Transverse colon (tissue), 4 donors: ENCODE data around the gene GAP43. TPM values are rescaled to one million over a fixed set of nuclear protein-coding genes. Genes with fewer than 3 reads are reported as not detected.

Source experiments
- DNase-seq: peaks from one replicate; pipeline ENCODE4 v3.0.0-alpha.2; 2019
- H3K27ac ChIP-seq, 4 donors: fragments of 200-600 bp; sonication (generic); 2 replicates each; pipeline ENCODE4 v1.5.1; 2016 to 2018; ENCODE audit warnings: inconsistent platforms in 4 of 4
- H3K27me3 ChIP-seq: fragments of 200-600 bp; sonication (generic); 2 replicates; pipeline ENCODE4 v1.5.1; 2017; ENCODE audit warnings: inconsistent platforms
- H3K36me3 ChIP-seq, 4 donors: fragments of 200-600 bp; sonication (generic); 2 replicates each; pipeline ENCODE4 v1.5.1; 2017 to 2019; ENCODE audit warnings: inconsistent platforms in 4 of 4
- H3K4me1 ChIP-seq, 4 donors: fragments of 200-600 bp; sonication (generic); 2 replicates each; pipeline ENCODE4 v1.5.1; 2017 to 2020; ENCODE audit warnings: inconsistent platforms in 4 of 4
- H3K4me3 ChIP-seq, 4 donors: fragments of 200-600 bp; sonication (generic); 1 replicate in 1 of 4; 2 replicates in 3 of 4; pipeline versions ENCODE4 v1.5.1 to v1.6.1; 2017 to 2019; ENCODE audit warnings: inconsistent platforms in 4 of 4
- H3K9me3 ChIP-seq, 2 donors: fragments of 200-600 bp; sonication (generic); 2 replicates each; pipeline ENCODE4 v1.5.1; 2017 to 2019; ENCODE audit warnings: inconsistent platforms in 2 of 2
- EP300 ChIP-seq: sonication (generic); formaldehyde crosslinking; IDR thresholded peaks from one replicate; pipeline ENCODE4 v1.6.1; 2017; ENCODE audit warnings: antibody characterized with exemption, low read depth
- POLR2A ChIP-seq: fragments of 450-650 bp; IDR thresholded peaks from one replicate; pipeline ENCODE4 v1.6.1; 2016; ENCODE audit warnings: antibody characterized with exemption, mild to moderate bottlenecking, moderate library complexity
- POLR2AphosphoS5 ChIP-seq, 3 donors: sonication (generic); formaldehyde crosslinking; IDR thresholded peaks; one replicate each; pipeline ENCODE4 v1.6.1; 2016; ENCODE audit warnings: antibody characterized with exemption in 3 of 3
- WGBS, 2 donors: methylation state at CpG; one replicate each; pipeline ENCODE4 v1.1.5; 2018; ENCODE audit warnings: low coverage in 1 of 2; 5-methylcytosine and 5-hydroxymethylcytosine counted together
- in situ Hi-C, 4 donors: fragments of 200-750 bp; cut with MboI; loops; one replicate each; pipeline versions ENCODE4 v1.15.0 to v1.15.1; 2017; ENCODE audit warnings: low sequenced_read_pairs in 3 of 4, low pct_ligation_motif_present in 1 of 4, low pct_unique_long_range_greater_than_20kb in 1 of 4
- intact Hi-C: fragments of 100-400 bp; cut with DNase I; formaldehyde crosslinking; loops from one replicate; pipeline ENCODE4 v1.15.1; 2023; ENCODE audit warnings: low total_unique reads
- total RNA-seq, 4 donors: library from RNA; depleted of rRNA; stranded (reverse); fragments of >200 nt; gene quantifications; one replicate each; pipeline ENCODE4 v1.1.0, GENCODE V29; 2016
- TF ChIP-seq, protein P1 (sequence below), 5 experiments: fragments of 200-600 bp in 3 of 5; fragments of 450-650 bp in 2 of 5; sonication (generic) in 3 of 5; IDR thresholded peaks; 1 replicate in 2 of 5; 2 replicates in 3 of 5; pipeline ENCODE4 v1.5.1; 2016 to 2017; ENCODE audit warnings: antibody characterized with exemption in 5 of 5, inconsistent platforms in 3 of 5, mild to moderate bottlenecking in 2 of 5, moderate library complexity in 1 of 5

Gene GAP43
- total RNA-seq, 4 donors from 2014 or later: 2.2 to 3.5 (median 2.6) TPM; not detected in 1

DNA sequence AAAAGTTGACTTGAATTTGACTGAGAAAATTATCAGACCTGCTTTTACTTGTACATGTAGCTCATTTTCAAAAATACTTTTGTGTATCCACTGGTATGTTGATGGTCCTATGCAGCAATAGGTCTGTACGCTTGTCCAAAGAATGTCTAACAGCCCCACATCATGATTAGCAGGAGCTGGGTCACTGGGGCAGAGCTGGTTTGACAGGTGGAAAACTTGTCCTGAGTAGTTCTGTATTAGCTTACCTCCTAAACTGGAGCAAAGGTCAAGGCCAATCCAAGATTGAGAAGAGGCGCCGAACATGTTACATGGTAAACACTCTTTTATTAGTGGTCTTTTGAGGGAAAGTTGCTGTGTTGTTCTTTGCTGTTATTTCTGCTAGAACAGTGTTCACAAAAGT, 50.6 kb downstream of the GAP43 start:
- Histone ChIP-seq H3K36me3 (no peaks in the 10 kb centered on the region), H3K4me3 (no peak overlapping the region), H3K27me3 (no peaks in the 10 kb centered on the region), H3K27ac (no peak overlapping the region), H3K4me1 (no peaks in the 10 kb centered on the region), H3K9me3 (no peaks in the 10 kb centered on the region)
- in situ Hi-C loops: no loop called here
- no peak for TF ChIP-seq EP300
- TF ChIP-seq POLR2A: no peak
- TF ChIP-seq POLR2AphosphoS5 (IDR thresholded peaks at IDR 0.05): no peak
- TF ChIP-seq, protein P1, sequence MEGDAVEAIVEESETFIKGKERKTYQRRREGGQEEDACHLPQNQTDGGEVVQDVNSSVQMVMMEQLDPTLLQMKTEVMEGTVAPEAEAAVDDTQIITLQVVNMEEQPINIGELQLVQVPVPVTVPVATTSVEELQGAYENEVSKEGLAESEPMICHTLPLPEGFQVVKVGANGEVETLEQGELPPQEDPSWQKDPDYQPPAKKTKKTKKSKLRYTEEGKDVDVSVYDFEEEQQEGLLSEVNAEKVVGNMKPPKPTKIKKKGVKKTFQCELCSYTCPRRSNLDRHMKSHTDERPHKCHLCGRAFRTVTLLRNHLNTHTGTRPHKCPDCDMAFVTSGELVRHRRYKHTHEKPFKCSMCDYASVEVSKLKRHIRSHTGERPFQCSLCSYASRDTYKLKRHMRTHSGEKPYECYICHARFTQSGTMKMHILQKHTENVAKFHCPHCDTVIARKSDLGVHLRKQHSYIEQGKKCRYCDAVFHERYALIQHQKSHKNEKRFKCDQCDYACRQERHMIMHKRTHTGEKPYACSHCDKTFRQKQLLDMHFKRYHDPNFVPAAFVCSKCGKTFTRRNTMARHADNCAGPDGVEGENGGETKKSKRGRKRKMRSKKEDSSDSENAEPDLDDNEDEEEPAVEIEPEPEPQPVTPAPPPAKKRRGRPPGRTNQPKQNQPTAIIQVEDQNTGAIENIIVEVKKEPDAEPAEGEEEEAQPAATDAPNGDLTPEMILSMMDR (IDR thresholded peaks at IDR 0.05): no peak
- intact Hi-C loops: no loop called here
- WGBS, 2 donors: 90 to 92% methylated on average over 2 to 3 of the region's 3 CpGs
- no peak for DNase-seq

DNA sequence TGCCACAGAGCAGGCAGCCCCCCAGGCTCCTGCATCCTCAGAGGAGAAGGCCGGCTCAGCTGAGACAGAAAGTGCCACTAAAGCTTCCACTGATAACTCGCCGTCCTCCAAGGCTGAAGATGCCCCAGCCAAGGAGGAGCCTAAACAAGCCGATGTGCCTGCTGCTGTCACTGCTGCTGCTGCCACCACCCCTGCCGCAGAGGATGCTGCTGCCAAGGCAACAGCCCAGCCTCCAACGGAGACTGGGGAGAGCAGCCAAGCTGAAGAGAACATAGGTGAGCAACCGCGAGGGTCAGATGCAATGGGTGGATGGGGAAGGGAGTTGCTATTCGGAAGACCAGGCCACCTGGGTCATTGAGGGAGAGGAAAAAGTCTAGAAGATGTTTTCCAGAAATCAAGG, 53.0 kb downstream of the GAP43 start:
- WGBS, 2 donors: 89 to 100% methylated on average over 1 to 9 of the region's 9 CpGs
- TF ChIP-seq POLR2A (no peak), EP300 (no peak)
- TF ChIP-seq, protein P1 (IDR thresholded peaks at IDR 0.05): no peak
- Histone ChIP-seq H3K4me1 (no peaks in the 10 kb centered on the region), H3K4me3 (no peak overlapping the region), H3K27me3 (peaks cover 4% of the 10 kb centered on the region), H3K27ac (no peak overlapping the region), H3K36me3 (no peaks in the 10 kb centered on the region), H3K9me3 (no peaks in the 10 kb centered on the region)
- no peak for DNase-seq
- in situ Hi-C loops: loop anchor here in 3 of 4 donors (25.0 kb wide), 3 partner anchors 439 to 839 kb away; no protein-coding TSS in a partner anchor
- intact Hi-C loops: no loop called here

DNA sequence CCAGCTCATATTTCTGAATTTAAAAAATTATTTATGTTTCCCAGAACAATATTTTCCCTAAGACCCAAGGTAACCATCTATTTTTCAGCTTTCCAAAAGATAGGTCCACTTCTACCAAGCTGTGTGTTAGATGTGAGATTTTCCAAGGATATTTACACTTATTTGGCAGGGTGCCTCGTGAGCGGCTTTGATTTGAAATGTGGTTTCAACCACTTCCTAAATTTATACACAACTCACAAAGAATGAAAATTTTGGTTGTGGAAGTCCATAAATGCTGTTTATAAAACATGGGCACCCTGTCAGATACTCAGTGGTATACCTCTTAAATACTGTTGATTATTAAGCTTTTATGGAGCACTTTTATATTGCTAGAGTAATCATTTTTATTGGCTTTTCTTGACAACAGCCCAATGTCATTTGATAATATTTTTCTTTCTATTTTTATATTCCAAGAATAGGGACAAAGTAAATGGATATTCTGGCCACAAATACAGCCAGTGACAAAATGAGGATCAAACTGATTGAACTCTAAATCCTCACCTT, 57.6 kb downstream of the GAP43 start:
- Histone ChIP-seq H3K36me3 (no peaks in the 10 kb centered on the region), H3K4me1 (no peaks in the 10 kb centered on the region), H3K9me3 (no peaks in the 10 kb centered on the region), H3K27me3 (peaks cover 4% of the 10 kb centered on the region), H3K4me3 (no peak overlapping the region), H3K27ac (no peak overlapping the region)
- WGBS, 2 donors: 35 to 57% methylated on average over 2 of the region's 2 CpGs
- intact Hi-C loops (no loop called here), in situ Hi-C loops (loop anchor here in 3 of 4 donors (25.0 kb wide), 3 partner anchors 444 to 844 kb away; no protein-coding TSS in a partner anchor)
- no peak for DNase-seq
- TF ChIP-seq POLR2A (no peak), POLR2AphosphoS5 (IDR thresholded peaks at IDR 0.05) (no peak), EP300 (no peak)
- TF ChIP-seq, protein P1 (IDR thresholded peaks at IDR 0.05): no peak

DNA sequence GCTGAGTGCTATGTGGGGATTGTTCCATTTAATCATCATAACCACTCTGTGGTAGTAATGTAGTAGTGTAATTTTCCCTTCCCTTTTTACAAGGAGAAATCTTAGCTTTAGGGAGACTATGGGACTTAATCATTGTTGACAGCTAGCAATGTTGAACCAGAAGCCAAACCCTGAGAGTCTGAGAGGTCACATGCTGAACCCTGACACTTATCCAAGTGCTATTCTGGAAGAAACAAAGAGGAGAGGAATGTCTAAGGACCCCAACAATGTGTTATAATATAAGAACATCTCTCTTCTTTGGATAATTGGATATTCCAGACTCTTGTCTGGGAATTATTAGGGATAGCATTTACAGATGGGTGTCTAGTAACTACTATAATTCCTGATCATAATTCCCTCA, 58.4 kb downstream of the GAP43 start:
- Histone ChIP-seq H3K4me3 (no peak overlapping the region), H3K9me3 (no peaks in the 10 kb centered on the region), H3K27ac (no peak overlapping the region), H3K27me3 (peaks cover 4% of the 10 kb centered on the region), H3K4me1 (no peaks in the 10 kb centered on the region), H3K36me3 (no peaks in the 10 kb centered on the region)
- in situ Hi-C loops: loop anchor here in 3 of 4 donors (25.0 kb wide), 3 partner anchors 444 to 844 kb away; no protein-coding TSS in a partner anchor
- no peak for TF ChIP-seq POLR2AphosphoS5 (IDR thresholded peaks at IDR 0.05)
- TF ChIP-seq EP300: no peak
- TF ChIP-seq, protein P1 (IDR thresholded peaks at IDR 0.05): no peak
- TF ChIP-seq POLR2A: no peak
- DNase-seq: no peak
- intact Hi-C loops: no loop called here
